HG03521 (cell line): ENCODE data around the gene CD3E.
"Not testable (repeated sequence)": the region's sequence is repeated elsewhere in the genome, so short reads cannot be mapped to it uniquely, and the experiment has no call there.

ENCODE experiments used
- ATAC-seq: cut with Tn5 transposase; IDR thresholded peaks from one replicate; pipeline ENCODE4 v1.9.1; 2021; ENCODE audit warnings: mild to moderate bottlenecking, moderate library complexity; ENCODE audit not compliant: unreplicated experiment

Gene CD3E

DNA sequence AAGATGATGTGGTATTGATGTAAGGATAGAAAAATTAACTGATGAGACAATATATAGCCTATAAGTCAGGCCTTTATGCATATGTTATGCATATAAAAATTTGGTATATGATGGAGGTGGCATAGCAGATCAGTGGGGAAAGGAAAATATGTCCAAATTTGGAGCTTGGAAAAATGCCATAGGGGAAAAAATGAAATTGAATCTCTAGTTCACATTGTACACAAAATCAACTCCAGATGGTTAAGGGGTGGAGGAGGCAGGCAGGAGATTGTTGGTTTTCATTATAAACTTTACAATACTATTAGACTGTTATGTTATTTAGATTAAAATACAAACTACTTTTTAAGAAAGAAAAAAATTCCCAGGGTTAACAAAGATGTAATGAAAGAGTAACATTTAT lies 15.1 kb upstream of the CD3E start:
- ATAC-seq = no peak

DNA sequence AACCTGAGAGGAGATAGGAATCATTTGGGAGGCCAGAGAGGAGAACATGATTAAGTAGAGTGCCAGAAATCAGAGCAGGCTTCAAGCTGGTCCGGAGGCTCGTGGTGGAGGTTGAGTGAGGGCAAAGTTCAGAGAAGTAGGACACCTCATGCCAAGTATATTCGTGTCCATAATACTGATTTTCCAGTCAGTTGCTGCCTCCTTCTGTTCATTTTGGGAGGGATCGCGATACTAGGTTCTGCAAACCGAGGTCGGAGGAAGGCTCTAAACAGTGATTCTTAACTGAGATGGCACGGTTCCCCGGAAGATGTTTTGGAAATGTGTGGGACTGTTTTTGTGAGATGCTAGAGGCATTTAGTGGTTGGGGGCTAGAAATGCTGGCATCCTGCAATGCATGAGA lies 13.6 kb upstream of the CD3E start:
- no peak for ATAC-seq

DNA sequence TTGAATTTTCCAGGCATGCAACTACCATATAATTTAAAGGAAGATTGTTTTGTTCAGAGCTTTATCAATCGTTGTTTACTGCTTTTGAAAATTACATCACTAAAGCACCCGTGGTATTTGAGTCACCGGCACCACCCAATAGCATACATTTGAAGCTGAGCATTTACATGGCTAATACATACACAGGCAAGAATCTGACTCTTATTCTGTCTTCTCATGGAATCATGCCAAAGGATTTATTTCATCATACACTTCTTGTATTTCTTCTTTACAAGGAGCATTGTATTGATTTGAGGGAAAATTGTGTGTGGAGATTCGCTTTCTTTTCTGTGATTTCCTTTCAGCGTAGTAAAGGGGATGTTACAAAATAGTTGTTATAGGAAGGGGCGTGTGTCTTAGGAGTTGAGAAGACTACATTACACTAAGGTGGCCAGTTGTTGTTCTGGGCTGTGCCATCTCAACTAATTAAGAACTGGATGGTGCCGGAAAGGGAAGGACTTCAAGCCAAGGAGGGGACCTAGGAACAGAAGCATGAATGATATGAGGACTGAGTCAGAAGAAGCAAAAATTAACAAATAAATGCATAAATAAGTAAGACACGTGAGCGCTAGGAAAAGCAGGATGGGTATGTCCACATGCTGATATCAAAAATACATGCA lies 12.9 kb upstream of the CD3E start:
- ATAC-seq = no peak

DNA sequence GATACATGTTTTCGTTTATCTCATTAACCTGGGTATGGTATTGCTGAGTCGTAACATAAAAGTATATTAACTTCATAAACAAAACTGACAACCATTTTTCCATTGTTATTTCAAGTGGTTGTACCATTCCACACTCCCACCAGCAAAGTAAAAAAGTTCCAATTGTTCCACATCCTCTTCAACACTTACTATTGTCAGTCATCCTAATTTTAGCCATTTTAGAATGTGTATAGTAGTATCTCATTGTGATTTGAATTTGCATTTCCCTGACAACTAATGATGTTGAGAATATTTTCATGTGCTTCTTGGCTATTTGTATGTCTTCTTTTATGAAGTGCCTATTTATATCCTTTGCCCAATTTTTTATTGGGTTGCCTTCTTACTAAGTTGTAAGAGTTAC lies 10.5 kb upstream of the CD3E start:
- ATAC-seq = no peak

DNA sequence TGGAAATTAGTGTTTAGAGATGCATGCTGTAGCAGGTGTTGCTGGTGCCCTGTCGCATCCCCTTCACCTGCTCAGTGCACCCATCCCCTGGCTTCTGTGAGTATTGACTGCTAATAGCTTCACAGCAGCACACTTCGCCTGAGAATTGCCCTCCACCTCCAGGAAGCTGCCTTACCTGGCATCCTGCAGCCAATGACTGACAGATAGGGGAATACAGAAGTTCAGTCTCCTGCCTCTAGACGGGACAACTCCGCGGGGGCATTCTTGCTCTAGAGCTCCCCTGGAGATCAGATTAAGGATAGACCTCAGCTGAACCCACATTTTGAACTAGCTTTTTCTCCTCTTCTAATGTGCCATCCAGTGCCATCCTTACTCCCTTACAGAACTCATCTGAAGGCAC lies 9.3 kb upstream of the CD3E start:
- ATAC-seq = no peak

DNA sequence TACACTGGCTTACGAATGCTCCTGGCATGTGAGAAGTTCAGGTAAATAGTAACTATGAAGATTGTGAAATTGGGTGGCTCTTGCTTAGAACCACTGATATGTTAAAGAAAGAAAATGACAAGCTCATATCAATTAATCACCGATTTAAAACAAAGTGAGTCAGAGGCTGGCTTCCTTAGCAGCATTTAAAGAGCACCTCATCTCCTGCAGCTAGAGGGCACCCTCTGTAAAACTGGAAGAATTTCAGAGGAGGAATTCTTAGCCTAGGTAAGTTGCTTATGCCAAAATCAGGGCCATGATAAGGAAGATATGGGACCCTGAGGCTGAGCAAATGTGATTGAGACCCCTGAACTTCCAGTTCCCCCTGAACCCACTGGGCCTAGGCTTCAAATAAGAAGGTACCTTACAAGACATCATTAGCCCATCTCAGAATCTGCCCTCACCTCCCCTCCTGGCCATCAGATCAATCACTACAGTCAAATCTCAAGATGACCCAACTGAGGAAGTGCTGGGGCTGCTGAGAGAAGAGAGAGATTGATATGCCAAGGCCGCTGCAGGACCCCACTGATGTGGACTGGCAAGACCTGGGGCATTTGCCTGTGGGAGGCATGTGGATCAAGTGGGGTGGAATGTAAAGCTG lies 8.6 kb upstream of the CD3E start:
- no peak for ATAC-seq

DNA sequence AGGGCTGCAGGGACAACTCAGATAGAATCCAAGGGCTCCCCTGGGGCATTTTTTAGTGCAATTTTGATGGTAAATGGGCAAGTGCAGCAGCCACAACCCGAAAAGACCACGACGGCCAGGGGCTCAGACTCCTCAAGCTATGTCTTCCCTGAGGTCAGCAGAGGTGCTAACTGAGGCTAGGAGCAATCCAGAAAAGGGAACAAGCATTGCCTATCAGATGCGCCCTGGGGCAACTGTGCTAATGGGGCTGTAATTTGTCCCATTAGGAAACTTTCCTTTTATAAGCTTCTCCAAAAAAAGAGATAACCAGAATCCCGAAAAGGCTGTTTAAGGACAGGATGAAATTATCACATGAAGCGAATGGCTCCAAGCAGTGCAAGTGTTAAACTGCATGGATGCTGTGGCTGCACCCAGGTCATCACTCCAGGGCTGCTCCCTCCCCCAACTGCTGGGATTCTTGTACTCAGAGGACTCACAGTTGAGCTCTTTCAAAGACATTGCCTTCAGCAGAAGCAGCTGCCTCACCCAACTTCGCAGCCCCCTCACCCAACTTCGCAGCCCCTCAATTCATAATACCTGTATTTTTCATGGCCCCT lies 2.8 kb upstream of the CD3E start:
- no peak for ATAC-seq

DNA sequence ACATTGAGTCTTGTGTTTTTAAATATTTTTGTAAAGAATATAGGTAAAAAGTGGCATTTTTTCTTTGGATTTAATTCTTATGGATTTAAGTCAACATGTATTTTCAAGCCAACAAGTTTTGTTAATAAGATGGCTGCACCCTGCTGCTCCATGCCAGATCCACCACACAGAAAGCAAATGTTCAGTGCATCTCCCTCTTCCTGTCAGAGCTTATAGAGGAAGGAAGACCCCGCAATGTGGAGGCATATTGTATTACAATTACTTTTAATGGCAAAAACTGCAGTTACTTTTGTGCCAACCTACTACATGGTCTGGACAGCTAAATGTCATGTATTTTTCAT lies 333 bp upstream of the CD3E start:
- ATAC-seq = no peak

DNA sequence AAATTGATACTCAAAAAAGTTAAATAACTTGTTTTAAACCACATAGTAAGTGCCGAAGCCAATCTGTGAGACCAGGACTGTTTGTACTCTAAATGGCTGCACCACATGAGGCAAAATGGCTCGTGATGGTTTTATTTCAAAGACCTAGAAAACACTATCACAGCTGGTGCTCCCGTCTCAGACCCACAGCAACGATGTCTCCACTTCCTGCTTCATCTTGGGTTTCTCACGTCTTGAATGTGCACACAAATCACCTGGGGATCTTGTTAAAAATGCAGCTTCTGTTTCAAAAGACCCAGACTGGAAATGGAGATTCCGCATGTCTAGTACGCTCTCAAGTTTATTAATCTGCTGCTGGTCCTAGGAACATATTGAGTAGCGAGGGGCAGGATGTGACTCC lies 1.2 kb downstream of the CD3E start:
- no peak for ATAC-seq

DNA sequence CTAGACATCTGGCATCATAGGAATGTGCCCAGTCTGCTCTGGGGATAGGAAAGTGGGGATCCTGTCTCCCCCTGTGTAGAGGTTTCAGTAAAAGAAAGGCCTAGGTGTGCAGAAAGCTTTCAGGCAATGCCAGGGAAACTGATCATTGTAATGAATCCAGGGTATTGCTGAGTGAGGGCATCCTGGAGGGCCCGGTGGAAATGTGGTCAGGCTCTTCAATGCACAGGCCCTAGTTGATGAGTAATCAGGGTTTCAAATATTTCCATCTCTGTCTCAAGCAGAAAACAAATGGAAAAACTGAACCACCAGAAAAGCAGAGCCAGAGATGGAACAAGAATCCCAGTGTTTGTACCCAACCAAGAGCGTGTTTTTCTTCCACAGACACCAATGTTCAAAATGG lies 2.0 kb downstream of the CD3E start:
- no peak for ATAC-seq

DNA sequence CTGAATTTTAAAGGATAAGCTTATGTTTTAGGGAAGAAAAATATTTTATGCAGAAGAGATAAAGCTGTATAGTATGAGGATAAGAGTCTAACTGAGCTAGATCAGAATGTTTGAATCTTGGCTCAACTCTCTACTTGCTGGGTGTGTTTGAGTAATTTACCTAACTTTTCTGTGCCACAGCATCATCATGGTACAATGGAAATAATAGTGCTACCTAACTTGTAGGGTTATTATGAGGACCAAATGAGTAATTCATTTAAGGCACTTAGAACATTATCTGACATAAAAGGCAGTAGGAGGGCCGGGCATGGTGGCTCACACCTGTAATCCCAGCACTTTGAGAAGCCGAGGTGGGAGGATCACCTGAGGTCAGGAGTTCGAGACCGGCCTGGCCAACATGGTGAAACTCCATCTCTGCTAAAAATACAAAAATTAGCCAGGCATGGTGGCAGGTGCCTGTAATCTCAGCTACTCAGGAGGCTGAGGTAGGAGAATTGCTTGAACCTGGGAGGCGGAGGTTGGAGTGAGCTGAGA lies 4.5 kb downstream of the CD3E start:
- ATAC-seq = not testable (repeated sequence)

DNA sequence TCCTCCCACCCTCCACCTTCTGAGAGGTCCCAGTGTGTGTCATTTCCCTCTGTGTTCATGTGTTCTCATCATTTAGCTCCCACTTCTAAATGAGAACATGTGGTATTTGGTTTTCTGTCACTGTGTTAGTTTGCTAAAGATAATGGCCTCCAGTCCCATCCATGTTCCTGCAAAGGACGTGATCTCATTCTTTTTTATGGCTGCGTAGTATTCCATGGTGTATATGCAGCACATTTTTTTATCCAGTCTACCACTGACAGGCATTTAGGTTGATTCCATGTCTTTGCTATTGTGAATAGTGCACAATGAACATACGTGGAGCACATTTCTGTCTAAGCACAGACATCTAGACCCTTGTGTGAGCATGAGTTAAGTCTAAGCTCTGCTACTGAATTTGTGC lies 5.7 kb downstream of the CD3E start:
- no peak for ATAC-seq

DNA sequence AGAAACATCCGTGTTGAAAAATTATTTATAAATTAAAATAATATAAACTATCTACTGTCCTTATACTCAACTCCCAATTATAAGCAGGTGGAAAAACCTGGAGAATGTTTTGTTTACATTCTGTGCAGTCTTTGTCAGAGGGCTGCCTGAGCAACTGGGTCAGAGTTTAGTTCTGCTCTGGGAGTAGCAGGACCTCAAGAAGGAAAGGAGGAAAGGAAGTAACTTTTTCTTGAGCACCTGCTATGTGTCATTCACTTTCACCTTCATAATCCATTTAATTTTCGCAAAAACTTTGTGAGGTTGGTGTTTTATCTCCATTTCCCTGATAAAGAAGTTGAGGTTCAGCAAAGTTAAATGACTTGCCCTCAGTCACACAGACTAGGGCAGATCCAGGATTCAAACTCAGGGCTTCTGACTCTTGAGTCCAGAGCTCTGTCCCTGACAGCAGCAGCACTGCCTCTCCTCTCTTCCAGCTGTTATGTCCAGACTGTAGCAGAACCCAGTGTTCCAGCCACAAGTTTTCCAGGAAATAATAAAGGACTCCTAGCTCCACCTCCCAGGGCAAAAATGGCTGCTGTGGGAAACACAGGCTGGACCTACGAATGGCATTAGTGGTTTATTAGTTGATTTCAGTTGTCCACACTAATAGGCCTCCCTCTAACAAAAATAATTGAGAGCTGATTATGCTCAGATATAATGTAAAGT lies 6.4 kb downstream of the CD3E start:
- ATAC-seq = no peak

DNA sequence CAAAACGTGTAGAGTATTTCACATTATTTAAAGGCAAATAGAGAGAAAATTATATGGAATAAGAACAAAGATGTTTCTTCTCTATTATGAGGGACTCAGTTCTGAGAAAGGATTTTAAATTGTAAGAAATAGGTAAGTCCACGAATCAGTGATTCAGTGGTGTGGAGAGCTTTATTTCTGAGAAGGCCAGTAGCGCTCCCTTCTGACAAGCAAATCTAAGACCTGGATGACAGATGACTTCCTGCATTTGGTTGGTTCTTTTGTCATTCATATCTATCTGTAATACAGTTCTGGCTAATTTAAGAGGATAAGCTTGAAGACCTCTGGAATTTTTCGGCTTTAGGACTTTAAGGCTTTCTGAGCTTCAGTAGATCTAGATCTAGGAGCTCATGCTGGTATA lies 7.0 kb downstream of the CD3E start:
- no peak for ATAC-seq

DNA sequence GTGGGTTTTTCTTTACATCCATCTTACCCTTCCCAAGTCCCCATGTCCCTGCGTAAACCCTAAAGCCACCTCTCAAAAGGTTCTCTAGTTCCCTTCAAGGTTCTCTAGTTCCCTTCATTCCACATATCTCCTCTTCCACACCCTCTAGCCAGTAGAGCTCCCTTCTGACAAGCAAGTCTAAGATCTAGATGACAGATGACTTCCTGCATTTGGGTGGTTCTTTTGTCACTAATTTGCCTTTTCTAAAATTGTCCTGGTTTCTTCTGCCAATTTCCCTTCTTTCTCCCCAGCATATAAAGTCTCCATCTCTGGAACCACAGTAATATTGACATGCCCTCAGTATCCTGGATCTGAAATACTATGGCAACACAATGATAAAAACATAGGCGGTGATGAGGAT lies 7.8 kb downstream of the CD3E start:
- ATAC-seq = no peak

DNA sequence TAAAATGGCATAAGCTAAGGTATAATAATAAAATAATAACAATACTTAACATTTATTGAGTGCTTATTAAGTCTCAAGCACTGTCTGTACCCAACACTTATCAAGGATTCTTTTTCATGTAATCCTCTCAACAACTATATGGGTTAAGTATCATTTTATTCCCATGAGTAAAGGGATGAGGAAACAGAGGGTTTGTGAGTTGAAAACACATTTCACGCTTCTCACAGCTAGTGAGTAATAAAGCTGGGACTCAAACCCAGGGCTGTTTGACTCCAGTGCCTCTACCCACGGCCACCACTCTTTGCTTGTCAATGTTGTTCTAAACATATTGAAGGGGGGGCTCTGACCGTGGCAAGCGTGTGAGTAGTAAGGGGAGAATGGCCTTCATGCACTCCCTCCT lies 8.7 kb downstream of the CD3E start:
- no peak for ATAC-seq

DNA sequence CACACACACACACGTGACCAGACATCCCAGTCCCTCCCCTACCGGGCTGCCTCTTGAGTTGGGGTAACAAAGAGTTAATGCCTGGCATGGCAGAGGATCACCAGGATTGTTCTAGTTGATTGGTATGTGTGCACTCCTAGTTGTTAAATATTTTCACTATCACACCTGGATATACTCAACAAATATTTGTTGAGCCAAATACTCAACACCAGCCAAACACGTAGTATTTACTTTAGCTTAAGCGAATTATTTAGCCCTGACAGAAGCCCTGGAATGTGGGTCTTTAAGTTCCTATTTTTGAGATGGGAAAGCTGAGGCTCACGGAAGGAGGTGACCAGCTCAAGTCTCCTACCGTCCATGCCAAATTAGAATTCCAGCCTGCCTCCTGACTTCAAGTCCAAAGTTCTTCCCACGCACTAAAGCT lies 10.5 kb downstream of the CD3E start:
- ATAC-seq = no peak

DNA sequence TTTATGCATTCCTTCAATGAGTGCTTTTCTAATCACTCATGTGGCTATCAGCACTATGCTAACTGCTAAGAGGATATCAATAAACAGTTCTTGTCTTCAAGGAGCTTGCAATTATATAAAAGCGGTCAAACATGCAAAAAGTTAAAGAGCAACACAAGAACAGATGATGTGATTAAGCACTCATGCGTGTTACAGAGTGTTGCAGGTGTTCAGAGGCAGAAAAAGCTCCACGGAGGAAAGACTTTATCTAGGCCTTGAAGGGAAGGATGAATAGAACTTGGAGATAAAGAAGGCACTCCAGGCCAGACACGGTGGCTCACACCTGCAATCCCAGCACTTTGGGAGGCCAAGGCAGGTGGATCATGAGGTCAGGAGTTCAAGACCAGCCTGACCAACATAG lies 13.6 kb downstream of the CD3E start:
- no peak for ATAC-seq

DNA sequence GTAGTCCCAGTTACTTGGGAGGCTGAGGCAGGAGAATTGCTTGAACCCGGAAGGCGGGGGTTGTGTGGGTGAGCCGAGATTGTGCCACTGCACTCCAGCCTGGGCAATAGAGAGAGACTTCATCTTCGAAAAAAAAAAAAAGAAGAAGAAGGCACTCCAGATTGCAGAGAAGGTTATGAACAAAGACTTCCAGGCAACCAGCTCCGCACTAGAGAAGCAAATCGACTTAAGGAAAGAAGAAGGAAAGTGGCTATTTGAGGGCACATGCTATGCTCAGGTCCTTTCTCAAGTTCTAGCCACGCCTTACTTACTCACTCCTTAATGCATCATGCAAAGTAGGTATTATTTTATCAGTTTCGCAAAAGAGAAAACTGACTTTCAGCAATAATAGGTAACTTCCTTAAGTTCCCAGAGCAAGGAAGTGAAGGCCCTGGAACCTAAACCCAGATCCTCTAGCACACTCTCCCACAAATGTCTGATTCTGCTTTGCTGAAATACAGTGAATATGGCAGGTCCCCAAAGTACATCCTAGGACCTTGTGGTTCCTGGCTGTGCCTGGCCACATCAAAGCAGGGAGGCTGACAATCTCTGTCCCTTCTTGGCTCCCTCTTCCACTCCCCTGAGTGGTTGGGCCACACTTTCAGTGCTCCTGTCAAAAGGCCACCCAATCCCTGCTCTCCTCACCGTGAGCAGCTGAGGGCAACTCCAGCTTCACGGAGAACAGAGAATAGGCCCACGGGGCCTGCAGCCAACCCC lies 14.2 kb downstream of the CD3E start:
- no peak for ATAC-seq

DNA sequence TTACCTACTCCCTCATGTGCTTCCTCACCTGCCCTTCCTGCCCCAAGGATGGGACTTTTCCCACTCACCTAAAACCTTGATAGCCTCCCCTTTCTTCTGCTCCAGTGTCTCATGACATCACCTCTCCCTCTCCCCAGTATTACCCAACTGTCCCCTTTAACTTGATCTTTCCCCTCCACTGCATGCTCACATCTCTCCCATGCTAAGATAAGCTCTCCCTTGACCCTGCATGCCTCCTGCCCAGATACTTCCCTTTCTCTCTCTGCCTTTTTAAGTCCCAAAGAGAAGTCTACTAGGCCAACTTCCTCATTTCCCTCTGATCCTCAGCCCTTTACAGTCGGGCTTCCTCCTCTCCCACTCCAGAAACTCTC lies 14.8 kb downstream of the CD3E start:
- ATAC-seq = no peak

DNA sequence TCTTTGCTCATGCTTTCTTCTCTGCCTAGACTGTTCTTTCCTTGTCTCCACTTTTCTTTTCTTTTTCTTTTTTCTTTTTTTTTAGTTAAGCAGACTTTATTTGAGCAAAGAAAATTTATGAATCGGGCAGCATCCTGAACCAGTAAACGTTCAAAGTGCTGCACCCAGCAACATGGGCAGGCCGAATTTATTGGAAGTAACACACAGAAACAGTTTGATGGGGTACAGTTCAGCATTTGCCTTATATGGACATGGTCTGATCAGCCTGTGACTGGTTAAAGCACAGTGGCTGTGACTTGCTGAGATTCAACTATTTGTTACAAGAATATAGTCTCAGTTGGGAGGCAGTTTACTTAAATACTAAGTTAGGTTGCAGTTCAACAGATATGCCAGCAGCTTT lies 16.0 kb downstream of the CD3E start:
- ATAC-seq = no peak
